ENCODE measurements around the gene RBCK1. TPM values are rescaled to one million over a fixed set of nuclear protein-coding genes. Genes with fewer than 3 reads are reported as not detected.

Gene RBCK1
- polyA plus RNA-seq, 1 donor from 2014 or later = 38.4 TPM

DNA sequence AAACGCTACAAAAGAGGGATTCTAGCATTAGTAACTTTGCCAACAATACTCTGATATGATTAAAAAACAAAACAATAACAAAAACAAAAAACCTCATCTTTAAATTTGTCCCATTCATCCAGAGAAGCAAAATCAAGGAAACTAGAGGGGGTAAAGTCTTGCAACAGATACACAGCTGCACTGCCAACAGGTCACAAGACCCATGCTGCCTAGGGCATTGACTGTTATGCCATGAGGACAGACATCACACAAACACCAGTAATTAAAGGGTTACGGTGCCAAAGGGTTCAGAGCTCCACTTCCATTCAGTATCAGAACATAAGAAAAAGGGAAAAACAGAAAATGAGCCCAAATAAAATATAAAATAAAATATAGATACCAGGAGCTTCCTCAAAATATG is 52.6 kb downstream of the RBCK1 start:
- Histone ChIP-seq H3K27me3 (ENCODE audit: insufficient read depth, low read depth, low read length) (no peaks in the 10 kb centered on the region), H3K4me3 (ENCODE audit: low read length) (peak overlapping the region; percentile 95)

DNA sequence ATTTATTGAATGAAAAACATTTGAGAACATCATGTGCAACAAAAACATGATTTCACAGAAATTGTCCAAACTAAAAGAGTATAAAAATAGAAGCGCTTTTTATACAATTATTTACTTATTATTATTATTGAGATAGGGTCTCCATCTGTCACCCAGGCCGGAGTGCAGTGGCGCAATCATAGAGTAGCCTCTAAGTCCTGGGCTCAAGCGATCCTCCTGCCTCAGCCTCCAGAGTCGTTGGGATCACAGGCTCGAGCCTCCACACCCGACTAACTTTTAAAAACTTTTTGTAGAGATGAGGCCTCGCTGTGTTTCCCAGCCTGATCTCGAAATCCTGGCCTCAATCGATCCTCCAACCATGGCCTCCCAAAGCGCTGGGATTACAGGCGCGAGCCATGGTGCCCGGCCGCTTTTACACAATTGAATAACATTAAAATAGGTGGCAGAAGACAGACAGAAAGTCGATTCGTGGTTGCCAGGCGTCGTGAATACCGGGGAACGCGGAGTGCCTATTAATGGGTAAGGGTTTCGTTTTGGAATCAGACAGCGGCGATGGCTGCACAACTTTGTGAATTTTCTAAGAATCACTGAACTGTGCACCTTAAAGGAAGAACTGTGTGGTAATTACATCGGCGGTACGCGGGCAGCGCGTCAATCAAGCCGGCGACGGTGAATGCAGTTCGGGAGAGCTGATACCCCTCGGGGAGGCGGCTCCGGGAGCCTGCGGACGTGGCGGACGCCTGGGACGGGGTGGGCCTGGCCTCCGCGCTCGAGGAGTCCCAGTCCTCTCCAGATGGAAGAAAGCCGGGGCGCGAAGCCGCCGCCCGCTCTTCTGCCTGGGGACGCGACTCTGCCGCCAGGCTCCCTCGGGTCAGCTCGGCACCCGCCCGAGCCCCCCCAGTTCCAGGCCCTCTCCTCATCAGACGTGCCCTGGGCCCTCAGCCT is 53.4 kb downstream of the RBCK1 start:
- Histone ChIP-seq H4K20me1 (ENCODE audit: insufficient read depth) (no peaks in the 10 kb centered on the region), H3K79me2 (replicated peaks; ENCODE audit: insufficient read depth, low read length) (peaks cover 34% of the 10 kb centered on the region), H3K9ac (ENCODE audit: low read length) (peak overlapping the region; percentile 76), H3F3A (ENCODE audit: insufficient read depth, low read length, poor library complexity, severe bottlenecking) (no peaks in the 10 kb centered on the region), H3K4me2 (ENCODE audit: low read length) (peak overlapping the region; percentile 58), H3K9me2 (ENCODE audit: insufficient read depth, low read length) (no peaks in the 10 kb centered on the region), H2AFZ (ENCODE audit: low read depth, low read length) (no peak overlapping the region), H3K4me3 (ENCODE audit: low read length) (peak overlapping the region; percentile 95), H3K9me3 (ENCODE audit: low read length) (no peaks in the 10 kb centered on the region), H3K27ac (ENCODE audit: low read length) (peak overlapping the region; percentile 64), H3K36me3 (ENCODE audit: insufficient read depth, low read length) (no peaks in the 10 kb centered on the region), H3K27me3 (ENCODE audit: insufficient read depth, low read depth, low read length) (no peaks in the 10 kb centered on the region)
- TF ChIP-seq RAD21 (conservative IDR thresholded peaks at IDR 0.05) (no peak), TAF1 (IDR thresholded peaks at IDR 0.05; ENCODE audit: low read depth) (no peak), POLR2AphosphoS5 (IDR thresholded peaks at IDR 0.05) (peak; percentile 15)

More for the DNA sequence above, 52.6 kb downstream of the RBCK1 start:
- no peaks in the 10 kb centered on the region for H3K9me3 ChIP-seq (ENCODE audit: low read length)
- H3F3A ChIP-seq (ENCODE audit: insufficient read depth, low read length, poor library complexity, severe bottlenecking) = no peaks in the 10 kb centered on the region
- H2AFZ ChIP-seq (ENCODE audit: low read depth, low read length) = no peak overlapping the region
- no peak overlapping the region for H3K27ac ChIP-seq (ENCODE audit: low read length)
- TF ChIP-seq EZH2 (IDR thresholded peaks at IDR 0.05; ENCODE audit: borderline replicate concordance, insufficient read depth, low read length, poor library complexity, severe bottlenecking) = no peak
- no peak for TF ChIP-seq RAD21 (conservative IDR thresholded peaks at IDR 0.05)
- no peak for TF ChIP-seq EP300 (conservative IDR thresholded peaks at IDR 0.05; ENCODE audit: poor library complexity, severe bottlenecking)
- TF ChIP-seq TAF1 (IDR thresholded peaks at IDR 0.05; ENCODE audit: low read depth) = no peak
- peak overlapping the region; percentile 58 for H3K4me2 ChIP-seq (ENCODE audit: low read length)
- no peaks in the 10 kb centered on the region for H4K20me1 ChIP-seq (ENCODE audit: insufficient read depth)
- H3K36me3 ChIP-seq (ENCODE audit: insufficient read depth, low read length) = no peaks in the 10 kb centered on the region
- no peak overlapping the region for H3K9ac ChIP-seq (ENCODE audit: low read length)
- no peaks in the 10 kb centered on the region for H3K9me2 ChIP-seq (ENCODE audit: insufficient read depth, low read length)
- peaks cover 39% of the 10 kb centered on the region for H3K79me2 ChIP-seq (replicated peaks; ENCODE audit: insufficient read depth, low read length)

GRCh38 chr20:462199-462991 is 54.3 kb downstream of the RBCK1 start, which contains the start of gene TBC1D20:
Gene TBC1D20 (minus strand): TSS chr20:462533. CDS start chr20:462405, 128 bp downstream.
- Histone ChIP-seq H3K27me3 (ENCODE audit: insufficient read depth, low read depth, low read length) (no peaks in the 10 kb centered on the region), H3K9ac (ENCODE audit: low read length) (peak within 1 kb of the TSS; percentile 76), H2AFZ (ENCODE audit: low read depth, low read length) (peak within 1 kb of the TSS; percentile 18), H3K4me2 (ENCODE audit: low read length) (peak within 1 kb of the TSS; percentile 65), H3K4me3 (ENCODE audit: low read length) (peak within 1 kb of the TSS; percentile 95), H3K27ac (ENCODE audit: low read length) (peak within 1 kb of the TSS; percentile 64), H3K9me2 (ENCODE audit: insufficient read depth, low read length) (no peaks in the 10 kb centered on the region), H3K36me3 (ENCODE audit: insufficient read depth, low read length) (no peaks in the 10 kb centered on the region), H4K20me1 (ENCODE audit: insufficient read depth) (no peaks in the 10 kb centered on the region), H3K9me3 (ENCODE audit: low read length) (no peaks in the 10 kb centered on the region), H3K79me2 (replicated peaks; ENCODE audit: insufficient read depth, low read length) (peaks cover 31% of the 10 kb centered on the region), H3F3A (ENCODE audit: insufficient read depth, low read length, poor library complexity, severe bottlenecking) (no peaks in the 10 kb centered on the region)
- TF ChIP-seq EP300 (conservative IDR thresholded peaks at IDR 0.05; ENCODE audit: poor library complexity, severe bottlenecking) (peak; percentile 42), SMC3 (conservative IDR thresholded peaks at IDR 0.05; ENCODE audit: poor library complexity) (no peak), MXI1 (conservative IDR thresholded peaks at IDR 0.05; ENCODE audit: poor library complexity, severe bottlenecking) (peak; percentile 60), RAD21 (conservative IDR thresholded peaks at IDR 0.05) (peak; percentile 26), TAF1 (IDR thresholded peaks at IDR 0.05; ENCODE audit: low read depth) (no peak), POLR2AphosphoS5 (IDR thresholded peaks at IDR 0.05) (peak; percentile 84), EZH2 (IDR thresholded peaks at IDR 0.05; ENCODE audit: borderline replicate concordance, insufficient read depth, low read length, poor library complexity, severe bottlenecking) (no peak)
- TF ChIP-seq, protein P1, sequence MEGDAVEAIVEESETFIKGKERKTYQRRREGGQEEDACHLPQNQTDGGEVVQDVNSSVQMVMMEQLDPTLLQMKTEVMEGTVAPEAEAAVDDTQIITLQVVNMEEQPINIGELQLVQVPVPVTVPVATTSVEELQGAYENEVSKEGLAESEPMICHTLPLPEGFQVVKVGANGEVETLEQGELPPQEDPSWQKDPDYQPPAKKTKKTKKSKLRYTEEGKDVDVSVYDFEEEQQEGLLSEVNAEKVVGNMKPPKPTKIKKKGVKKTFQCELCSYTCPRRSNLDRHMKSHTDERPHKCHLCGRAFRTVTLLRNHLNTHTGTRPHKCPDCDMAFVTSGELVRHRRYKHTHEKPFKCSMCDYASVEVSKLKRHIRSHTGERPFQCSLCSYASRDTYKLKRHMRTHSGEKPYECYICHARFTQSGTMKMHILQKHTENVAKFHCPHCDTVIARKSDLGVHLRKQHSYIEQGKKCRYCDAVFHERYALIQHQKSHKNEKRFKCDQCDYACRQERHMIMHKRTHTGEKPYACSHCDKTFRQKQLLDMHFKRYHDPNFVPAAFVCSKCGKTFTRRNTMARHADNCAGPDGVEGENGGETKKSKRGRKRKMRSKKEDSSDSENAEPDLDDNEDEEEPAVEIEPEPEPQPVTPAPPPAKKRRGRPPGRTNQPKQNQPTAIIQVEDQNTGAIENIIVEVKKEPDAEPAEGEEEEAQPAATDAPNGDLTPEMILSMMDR (IDR thresholded peaks at IDR 0.05; ENCODE audit: poor library complexity, severe bottlenecking) = peak; percentile 66

Data from neural cell (in vitro differentiated cells).